Measurements from ENCODE around the gene ANKRD63.

DNA sequence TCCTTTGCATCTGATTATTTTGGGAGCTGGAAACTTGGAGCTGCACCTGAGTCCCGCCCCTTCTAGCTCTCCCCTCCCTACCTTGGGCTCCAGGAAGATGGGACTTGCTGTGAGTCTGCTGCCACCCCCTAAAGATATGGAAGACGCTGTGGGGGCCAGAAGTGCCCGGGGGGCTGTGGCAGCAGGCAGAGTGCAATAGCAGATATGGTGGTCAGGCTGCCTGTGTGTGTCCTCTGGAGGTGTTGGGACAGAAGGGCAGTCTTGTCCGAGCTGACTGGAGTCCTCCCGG is 43.5 kb downstream of the ANKRD63 start:
- TF ChIP-seq, protein P1, sequence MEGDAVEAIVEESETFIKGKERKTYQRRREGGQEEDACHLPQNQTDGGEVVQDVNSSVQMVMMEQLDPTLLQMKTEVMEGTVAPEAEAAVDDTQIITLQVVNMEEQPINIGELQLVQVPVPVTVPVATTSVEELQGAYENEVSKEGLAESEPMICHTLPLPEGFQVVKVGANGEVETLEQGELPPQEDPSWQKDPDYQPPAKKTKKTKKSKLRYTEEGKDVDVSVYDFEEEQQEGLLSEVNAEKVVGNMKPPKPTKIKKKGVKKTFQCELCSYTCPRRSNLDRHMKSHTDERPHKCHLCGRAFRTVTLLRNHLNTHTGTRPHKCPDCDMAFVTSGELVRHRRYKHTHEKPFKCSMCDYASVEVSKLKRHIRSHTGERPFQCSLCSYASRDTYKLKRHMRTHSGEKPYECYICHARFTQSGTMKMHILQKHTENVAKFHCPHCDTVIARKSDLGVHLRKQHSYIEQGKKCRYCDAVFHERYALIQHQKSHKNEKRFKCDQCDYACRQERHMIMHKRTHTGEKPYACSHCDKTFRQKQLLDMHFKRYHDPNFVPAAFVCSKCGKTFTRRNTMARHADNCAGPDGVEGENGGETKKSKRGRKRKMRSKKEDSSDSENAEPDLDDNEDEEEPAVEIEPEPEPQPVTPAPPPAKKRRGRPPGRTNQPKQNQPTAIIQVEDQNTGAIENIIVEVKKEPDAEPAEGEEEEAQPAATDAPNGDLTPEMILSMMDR (IDR thresholded peaks at IDR 0.05), result no peak
- TF ChIP-seq POLR2A (IDR thresholded peaks at IDR 0.05) (no peak), EP300 (IDR thresholded peaks at IDR 0.05) (no peak)

All from tibial nerve (tissue), 4 donors.